WTC11 (cell line): Measurements from ENCODE around the gene ZNF792. TPM values are rescaled to one million over a fixed set of nuclear protein-coding genes. Genes with fewer than 3 reads are reported as not detected.
A peak's percentile ranks its signal among the peaks of the same experiment; 100 is the strongest.
"Not testable (repeated sequence)": the region's sequence is repeated elsewhere in the genome, so short reads cannot be mapped to it uniquely, and the experiment has no call there.

ENCODE experiments used
- ATAC-seq: fragments of 200-7000 bp; cut with Tn5 transposase; 2 replicates; pipeline ENCODE4 v1.10.0; 2021; ENCODE audit warnings: mild to moderate bottlenecking, moderate library complexity
- CTCF ChIA-PET: fragments of 300-600 bp; sonication (Branson Sonifier 250); formaldehyde crosslinking; loops from one replicate; lab custom pipeline; 2021; ENCODE audit warnings: antibody characterized with exemption; lab: Charles Lee
- POLR2A ChIA-PET: fragments of 350-600 bp; sonication (Branson Sonifier 250); formaldehyde crosslinking; loops from one replicate; lab custom pipeline; 2021; ENCODE audit warnings: antibody characterized with exemption; lab: Charles Lee
- DNase-seq: peaks from one replicate; pipeline ENCODE4 v3.0.0; 2021; ENCODE audit warnings: low spot score
- H3K27ac Mint-ChIP-seq: 2 replicates; pipeline ENCODE4 v1.8.0; 2021; ENCODE audit warnings: mixed read lengths
- H3K27me3 Mint-ChIP-seq: 2 replicates; pipeline ENCODE4 v1.8.0; 2021; ENCODE audit warnings: low read depth, mild to moderate bottlenecking, moderate library complexity, mixed read lengths
- H3K36me3 Mint-ChIP-seq: 2 replicates; pipeline ENCODE4 v1.8.0; 2021; ENCODE audit warnings: mixed read lengths
- H3K4me1 Mint-ChIP-seq: 2 replicates; pipeline ENCODE4 v1.8.0; 2022; ENCODE audit warnings: mixed read lengths
- H3K4me3 Mint-ChIP-seq: 2 replicates; pipeline ENCODE4 v1.8.0; 2021; ENCODE audit warnings: mild to moderate bottlenecking, moderate library complexity, mixed read lengths
- H3K9me3 Mint-ChIP-seq: 2 replicates; pipeline ENCODE4 v1.8.0; 2021; ENCODE audit warnings: mixed read lengths
- AFF4 ChIP-seq: sonication (generic); formaldehyde crosslinking; IDR thresholded peaks from 2 replicates; pipeline ENCODE4 v1.8.1; 2023; ENCODE audit warnings: mild to moderate bottlenecking, missing genetic modification reagents, borderline replicate concordance
- GABPB1 ChIP-seq: sonication (generic); formaldehyde crosslinking; IDR thresholded peaks from 2 replicates; pipeline ENCODE4 v1.8.1; 2023; ENCODE audit warnings: mild to moderate bottlenecking, missing genetic modification reagents
- IRF2 ChIP-seq: sonication (generic); formaldehyde crosslinking; IDR thresholded peaks from 2 replicates; pipeline ENCODE4 v1.8.0; 2022; ENCODE audit warnings: low read depth, missing genetic modification reagents, borderline replicate concordance
- NR1H2 ChIP-seq: sonication (generic); formaldehyde crosslinking; IDR thresholded peaks from 2 replicates; pipeline ENCODE4 v1.9.0; 2021; ENCODE audit warnings: mild to moderate bottlenecking, moderate library complexity, missing genetic modification reagents
- NR3C1 ChIP-seq: sonication (generic); formaldehyde crosslinking; conservative IDR thresholded peaks from 2 replicates; pipeline ENCODE4 v1.8.1; 2023; ENCODE audit warnings: low read depth, mild to moderate bottlenecking, missing genetic modification reagents
- PRDM15 ChIP-seq: sonication (generic); formaldehyde crosslinking; IDR thresholded peaks from 2 replicates; pipeline ENCODE4 v1.8.0; 2022; ENCODE audit warnings: missing genetic modification reagents
- RELA ChIP-seq: sonication (generic); formaldehyde crosslinking; IDR thresholded peaks from 2 replicates; pipeline ENCODE4 v1.8.1; 2022; ENCODE audit warnings: missing genetic modification reagents, mild to moderate bottlenecking, borderline replicate concordance
- ZNF138 ChIP-seq: sonication (generic); formaldehyde crosslinking; conservative IDR thresholded peaks from 2 replicates; pipeline ENCODE4 v1.8.1; 2022; ENCODE audit warnings: mild to moderate bottlenecking, moderate library complexity, missing genetic modification reagents
- ZNF671 ChIP-seq: fragments of 250-450 bp; sonication (Bioruptor Pico); IDR thresholded peaks from 2 replicates; pipeline ENCODE4 v1.8.0; 2021; ENCODE audit warnings: mild to moderate bottlenecking
- total RNA-seq: library from RNA; stranded (reverse); gene quantifications from 3 replicates; pipeline ENCODE4 v1.2.3, GENCODE V29; 2021

Gene ZNF792
- total RNA-seq, 1 experiment from 2014 or later: 12.9 TPM

GRCh38 chr19:35006999-35007365, 43.0 kb upstream of the ZNF792 start (continued):
- TF ChIP-seq PRDM15 (CRISPR knock-in tag): no peak
- no peak for TF ChIP-seq NR1H2

GRCh38 chr19:35006342-35006998, 42.4 kb upstream of the ZNF792 start:
- H3K27ac Mint-ChIP-seq: peak overlapping the region; percentile 71
- no peaks in the 10 kb centered on the region for H3K9me3 Mint-ChIP-seq
- TF ChIP-seq AFF4 (CRISPR knock-in tag) (no peak), GABPB1 (0 out of 2 replicates have a peak, but pooled peaks have one; percentile 31)
- no peak for DNase-seq
- no peak for ATAC-seq
- H3K4me3 Mint-ChIP-seq: no peak overlapping the region
- no peaks in the 10 kb centered on the region for H3K27me3 Mint-ChIP-seq
- peaks cover 43% of the 10 kb centered on the region for H3K4me1 Mint-ChIP-seq
- peaks cover 59% of the 10 kb centered on the region for H3K36me3 Mint-ChIP-seq
- POLR2A ChIA-PET: no interaction called here
- CTCF ChIA-PET: interaction anchor here (0.8 to 1.0 kb wide), 2 partner anchors 34 to 38 kb away, joined by 3 read pairs; no protein-coding TSS in a partner anchor

GRCh38 chr19:35006007-35006341, 41.9 kb upstream of the ZNF792 start:
- ATAC-seq, DNase-seq, H3K9me3 Mint-ChIP-seq, CTCF ChIA-PET, H3K4me3 Mint-ChIP-seq, POLR2A ChIA-PET, H3K27me3 Mint-ChIP-seq: not testable (repeated sequence)
- Mint-ChIP-seq H3K4me1 (peaks cover 43% of the 10 kb centered on the region), H3K36me3 (peaks cover 57% of the 10 kb centered on the region), H3K27ac (peak overlapping the region; percentile 72; the same call in 1 of the 2 replicates)

GRCh38 chr19:35005256-35005977, 41.4 kb upstream of the ZNF792 start:
- Mint-ChIP-seq H3K9me3 (no peaks in the 10 kb centered on the region), H3K36me3 (peaks cover 53% of the 10 kb centered on the region), H3K27me3 (no peaks in the 10 kb centered on the region), H3K27ac (peak overlapping the region; percentile 72; the same call in 1 of the 2 replicates), H3K4me3 (no peak overlapping the region), H3K4me1 (peaks cover 43% of the 10 kb centered on the region)
- CTCF ChIA-PET: no interaction called here
- DNase-seq: no peak
- TF ChIP-seq ZNF671 (CRISPR knock-in tag) (0 out of 2 replicates have a peak, but pooled peaks have one; percentile 52), RELA (CRISPR knock-in tag) (no peak)
- no peak for ATAC-seq
- POLR2A ChIA-PET: no interaction called here

GRCh38 chr19:35004517-35005255, 40.7 kb upstream of the ZNF792 start:
- Mint-ChIP-seq H3K27ac (peak overlapping the region; percentile 94), H3K27me3 (no peaks in the 10 kb centered on the region), H3K36me3 (peaks cover 49% of the 10 kb centered on the region), H3K4me3 (peak overlapping the region; percentile 31), H3K9me3 (no peaks in the 10 kb centered on the region), H3K4me1 (peaks cover 43% of the 10 kb centered on the region)
- no peak for TF ChIP-seq ZNF138 (CRISPR knock-in tag)
- TF ChIP-seq IRF2: no peak
- 0 out of 2 replicates have a peak, but pooled peaks have one; percentile 34 for TF ChIP-seq NR3C1 (CRISPR knock-in tag)
- ChIA-PET CTCF (interaction anchor here (1.7 kb wide), 1 partner anchor 8 kb away, joined by 6 read pairs; no protein-coding TSS in a partner anchor), POLR2A (no interaction called here)
- no peak for ATAC-seq
- DNase-seq: no peak
